ENCODE data around the gene CPNE7.

DNA sequence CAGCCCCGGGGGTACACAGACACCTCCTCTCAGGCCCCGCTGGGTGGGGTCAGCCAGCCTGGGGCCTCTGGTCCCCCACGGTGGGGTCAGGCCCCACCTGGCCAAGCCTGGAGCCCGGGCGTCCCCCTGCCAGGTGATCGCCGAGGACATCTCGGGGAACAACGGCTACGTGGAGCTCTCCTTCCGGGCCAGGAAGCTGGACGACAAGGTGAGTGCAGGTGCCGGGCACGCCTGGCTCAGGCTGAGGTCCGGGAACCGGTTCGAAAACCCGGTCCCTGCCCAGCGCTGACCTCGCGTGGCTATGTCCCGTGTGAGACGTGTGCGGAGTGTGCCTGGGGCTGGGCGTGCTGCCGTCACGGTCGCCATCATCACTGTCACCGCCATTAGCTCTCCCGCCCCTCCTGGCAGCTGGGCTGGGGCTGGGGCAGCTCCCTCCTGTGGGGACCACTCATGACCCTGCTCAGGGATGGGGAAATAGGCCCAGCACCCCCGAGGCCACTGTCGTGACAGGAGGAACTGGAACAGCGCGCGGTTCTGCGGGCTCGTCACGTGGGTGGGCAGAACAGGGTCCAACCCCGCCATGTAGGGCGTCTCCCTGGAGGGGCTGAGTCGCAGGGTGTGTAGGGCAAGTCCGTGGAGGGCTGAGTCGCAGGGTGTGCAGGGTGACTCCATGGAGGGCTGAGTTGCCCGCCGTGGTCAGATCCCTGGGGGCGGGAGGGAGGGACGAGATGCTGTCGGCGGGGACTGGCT is 8.5 kb downstream of the CPNE7 start:
- TF ChIP-seq, protein P1, sequence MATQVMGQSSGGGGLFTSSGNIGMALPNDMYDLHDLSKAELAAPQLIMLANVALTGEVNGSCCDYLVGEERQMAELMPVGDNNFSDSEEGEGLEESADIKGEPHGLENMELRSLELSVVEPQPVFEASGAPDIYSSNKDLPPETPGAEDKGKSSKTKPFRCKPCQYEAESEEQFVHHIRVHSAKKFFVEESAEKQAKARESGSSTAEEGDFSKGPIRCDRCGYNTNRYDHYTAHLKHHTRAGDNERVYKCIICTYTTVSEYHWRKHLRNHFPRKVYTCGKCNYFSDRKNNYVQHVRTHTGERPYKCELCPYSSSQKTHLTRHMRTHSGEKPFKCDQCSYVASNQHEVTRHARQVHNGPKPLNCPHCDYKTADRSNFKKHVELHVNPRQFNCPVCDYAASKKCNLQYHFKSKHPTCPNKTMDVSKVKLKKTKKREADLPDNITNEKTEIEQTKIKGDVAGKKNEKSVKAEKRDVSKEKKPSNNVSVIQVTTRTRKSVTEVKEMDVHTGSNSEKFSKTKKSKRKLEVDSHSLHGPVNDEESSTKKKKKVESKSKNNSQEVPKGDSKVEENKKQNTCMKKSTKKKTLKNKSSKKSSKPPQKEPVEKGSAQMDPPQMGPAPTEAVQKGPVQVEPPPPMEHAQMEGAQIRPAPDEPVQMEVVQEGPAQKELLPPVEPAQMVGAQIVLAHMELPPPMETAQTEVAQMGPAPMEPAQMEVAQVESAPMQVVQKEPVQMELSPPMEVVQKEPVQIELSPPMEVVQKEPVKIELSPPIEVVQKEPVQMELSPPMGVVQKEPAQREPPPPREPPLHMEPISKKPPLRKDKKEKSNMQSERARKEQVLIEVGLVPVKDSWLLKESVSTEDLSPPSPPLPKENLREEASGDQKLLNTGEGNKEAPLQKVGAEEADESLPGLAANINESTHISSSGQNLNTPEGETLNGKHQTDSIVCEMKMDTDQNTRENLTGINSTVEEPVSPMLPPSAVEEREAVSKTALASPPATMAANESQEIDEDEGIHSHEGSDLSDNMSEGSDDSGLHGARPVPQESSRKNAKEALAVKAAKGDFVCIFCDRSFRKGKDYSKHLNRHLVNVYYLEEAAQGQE (IDR thresholded peaks at IDR 0.05; ENCODE audit: insufficient read depth in 1 of 2, low read depth in 2 of 2, low read length in 2 of 2), result no peak
- TF ChIP-seq SIN3A (IDR thresholded peaks at IDR 0.05; ENCODE audit: borderline replicate concordance, insufficient read depth, low read length), result no peak

Measured in PFSK-1 (cell line).